Small intestine (tissue), 7 donors: ENCODE results near the gene NRAP. TPM values are rescaled to one million over a fixed set of nuclear protein-coding genes. Genes with fewer than 3 reads are reported as not detected.

Experiments used
- DNase-seq, 2 donors: peaks; one replicate each; pipeline versions ENCODE4 v3.0.0 to v3.0.0-alpha.2; 2013
- FAIRE-seq: peaks from 2 replicates; lab custom pipeline; 2012; peaks lifted over from hg19 to GRCh38; lab: Jason Lieb, UNC
- H3K27ac ChIP-seq, 3 donors: one replicate each; pipeline ENCODE4 v1.5.1; 2013; ENCODE audit warnings: low read length in 2 of 3, mild to moderate bottlenecking in 2 of 3, control low read depth in 1 of 3, inconsistent platforms in 1 of 3, low read depth in 1 of 3, moderate library complexity in 1 of 3
- H3K27me3 ChIP-seq, 3 donors: one replicate each; pipeline ENCODE4 v1.6.1; 2013; ENCODE audit warnings: low read length in 3 of 3, inconsistent platforms in 1 of 3; ENCODE audit not compliant: control insufficient read depth in 3 of 3, insufficient read depth in 3 of 3
- H3K36me3 ChIP-seq, 3 donors: one replicate each; pipeline ENCODE4 v1.6.1; 2013; ENCODE audit warnings: low read length in 3 of 3, inconsistent platforms in 1 of 3, low read depth in 1 of 3, mild to moderate bottlenecking in 1 of 3, moderate library complexity in 1 of 3; ENCODE audit not compliant: control insufficient read depth in 3 of 3, insufficient read depth in 2 of 3
- H3K4me1 ChIP-seq, 3 donors: one replicate each; pipeline ENCODE4 v1.6.1; 2013; ENCODE audit warnings: low read length in 2 of 3, inconsistent platforms in 1 of 3, low read depth in 1 of 3, mild to moderate bottlenecking in 1 of 3, moderate library complexity in 1 of 3; ENCODE audit not compliant: control insufficient read depth in 3 of 3, insufficient read depth in 2 of 3
- H3K4me3 ChIP-seq, 3 donors: one replicate each; pipeline ENCODE4 v1.5.1; 2013; ENCODE audit warnings: low read length in 3 of 3, control low read depth in 1 of 3, inconsistent platforms in 1 of 3, low read depth in 1 of 3, mild to moderate bottlenecking in 1 of 3, moderate library complexity in 1 of 3
- H3K9me3 ChIP-seq, 2 donors: one replicate each; pipeline ENCODE4 v1.6.1; 2013; ENCODE audit warnings: low read depth in 1 of 2, low read length in 1 of 2; ENCODE audit not compliant: control insufficient read depth in 2 of 2, insufficient read depth in 1 of 2
- WGBS, 3 donors: extraction: QIAGEN DNeasy Blood & Tissue Kit; methylation state at CpG; one replicate each; pipeline ENCODE4 v1.1.7; 2013; 5-methylcytosine and 5-hydroxymethylcytosine counted together
- polyA plus RNA-seq, 4 donors: library from polyadenylated mRNA; stranded (reverse) in 3 of 4; unstranded in 1 of 4; fragments of 200-250 nt in 3 of 4; fragments of 120-200 nt in 1 of 4; gene quantifications; one replicate each; pipeline versions ENCODE4 v1.2.1 to v1.2.3, GENCODE V29; 2013
- donor health status: healthy with polysubstance abuse.
- donor health status: control.
- donor health status: control.
- donor health status: Bipolar disorder and iron deficiency.
- donor health status: healthy.

NRAP gene
- polyA plus RNA-seq, 4 donors, result 0.03 to 2.2 (median 0.18) TPM

DNA sequence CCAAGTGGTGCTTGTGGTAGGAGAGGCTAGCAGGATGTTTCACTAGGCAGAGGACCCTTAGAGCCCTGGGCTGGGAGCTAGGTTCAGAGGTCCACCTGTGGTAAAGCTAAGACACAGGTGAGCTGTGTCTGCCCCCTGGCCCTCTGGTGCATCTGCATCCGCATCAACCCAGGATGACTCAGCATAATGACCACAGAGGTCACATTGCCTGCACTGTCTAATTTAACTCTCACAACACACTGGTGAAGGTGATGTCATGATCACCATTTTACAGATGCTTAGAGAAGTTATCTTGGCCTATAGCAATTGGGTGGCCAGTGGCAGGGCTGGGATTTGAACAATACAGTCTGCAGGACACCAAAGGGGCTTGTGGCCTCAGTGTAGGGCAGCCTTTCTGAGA, 77.9 kb downstream of the NRAP start:
- Histone ChIP-seq H3K9me3 (no peaks in the 10 kb centered on the region), H3K27me3 (no peaks in the 10 kb centered on the region), H3K27ac (no peak overlapping the region), H3K4me3 (no peak overlapping the region), H3K36me3 (peaks cover 0 to 41% (median 0%) of the 10 kb centered on the region in 3 donors), H3K4me1 (no peaks in the 10 kb centered on the region)
- WGBS, 3 donors, result 53 to 68% (median 56%) methylated on average over 1 of the region's 1 CpG
- no peak for FAIRE-seq
- DNase-seq, result no peak

DNA sequence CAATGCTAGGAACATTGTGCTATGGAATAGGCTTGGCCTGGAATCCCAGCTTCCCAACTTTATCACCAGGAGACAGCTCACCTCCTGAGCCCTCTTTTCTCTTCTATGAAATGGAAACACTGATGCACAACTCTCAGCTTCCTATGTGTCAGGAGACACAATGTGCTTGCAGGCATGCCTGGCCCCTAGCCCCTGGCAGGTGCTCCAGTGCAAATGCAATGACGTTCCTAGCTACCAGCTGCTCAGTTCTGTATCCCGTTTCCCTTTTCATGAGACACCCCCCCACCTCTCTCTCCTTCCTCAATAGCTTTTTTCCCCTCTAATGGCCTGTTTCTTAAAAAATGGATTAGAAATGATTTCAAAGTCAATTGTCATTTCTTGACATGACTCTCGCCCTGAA, 80.3 kb downstream of the NRAP start:
- H3K4me3 ChIP-seq, result no peak overlapping the region
- H3K27ac ChIP-seq, result no peak overlapping the region
- DNase-seq (no peak), FAIRE-seq (no peak)
- H3K4me1 ChIP-seq, result no peaks in the 10 kb centered on the region
- H3K36me3 ChIP-seq, result peaks cover 0 to 33% (median 0%) of the 10 kb centered on the region in 3 donors
- H3K27me3 ChIP-seq, result no peaks in the 10 kb centered on the region
- WGBS, 3 donors, result 64 to 77% (median 71%) methylated on average over 3 of the region's 3 CpGs
- no peaks in the 10 kb centered on the region for H3K9me3 ChIP-seq

DNA sequence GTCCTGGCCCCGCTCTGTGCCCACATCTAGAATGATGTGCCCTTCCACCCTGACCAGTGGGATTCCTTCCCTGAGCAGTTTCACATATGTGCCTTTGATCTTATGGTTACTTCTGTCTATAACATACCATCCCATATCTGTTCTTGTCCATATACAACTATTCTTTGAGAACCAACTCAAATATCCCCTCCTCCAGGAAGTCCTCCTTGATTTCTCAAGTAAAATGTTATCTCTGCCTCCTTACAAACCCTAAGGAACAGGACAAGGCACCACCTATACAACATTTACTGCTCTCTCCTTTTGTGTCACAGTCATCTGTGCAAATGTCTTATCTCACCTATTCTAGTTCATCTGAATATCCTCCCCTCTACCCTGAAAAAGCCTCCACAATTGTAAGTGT, 82.7 kb downstream of the NRAP start:
- H3K36me3 ChIP-seq, result peaks cover 0 to 21% (median 0%) of the 10 kb centered on the region in 3 donors
- H3K4me1 ChIP-seq, result no peaks in the 10 kb centered on the region
- DNase-seq, result no peak
- 85 to 100% (median 94%) methylated on average over 1 of the region's 1 CpG for WGBS, 3 donors
- H3K4me3 ChIP-seq, result no peak overlapping the region
- no peak overlapping the region for H3K27ac ChIP-seq
- no peaks in the 10 kb centered on the region for H3K27me3 ChIP-seq
- H3K9me3 ChIP-seq, result no peaks in the 10 kb centered on the region
- no peak for FAIRE-seq

GRCh38 chr10:113578773-113579172, 85.1 kb downstream of the NRAP start:
- H3K27ac ChIP-seq, result no peak overlapping the region
- no peaks in the 10 kb centered on the region for H3K4me1 ChIP-seq
- no peak for FAIRE-seq
- DNase-seq, result no peak
- no peaks in the 10 kb centered on the region for H3K27me3 ChIP-seq
- H3K4me3 ChIP-seq, result no peak overlapping the region
- peaks cover 0 to 21% (median 0%) of the 10 kb centered on the region in 3 donors for H3K36me3 ChIP-seq
- 79 to 85% (median 79%) methylated on average over 1 of the region's 1 CpG for WGBS, 3 donors
- no peaks in the 10 kb centered on the region for H3K9me3 ChIP-seq

GRCh38 chr10:113576852-113577251, 87.0 kb downstream of the NRAP start:
- Histone ChIP-seq H3K36me3 (peaks cover 0 to 22% (median 0%) of the 10 kb centered on the region in 3 donors), H3K4me1 (no peaks in the 10 kb centered on the region), H3K4me3 (no peak overlapping the region), H3K27ac (no peak overlapping the region), H3K27me3 (no peaks in the 10 kb centered on the region), H3K9me3 (no peaks in the 10 kb centered on the region)
- FAIRE-seq, result no peak
- DNase-seq, result peak in 1 of 2 donors; percentile 24
- WGBS, 3 donors, result 69 to 78% (median 73%) methylated on average over 4 of the region's 4 CpGs

DNA sequence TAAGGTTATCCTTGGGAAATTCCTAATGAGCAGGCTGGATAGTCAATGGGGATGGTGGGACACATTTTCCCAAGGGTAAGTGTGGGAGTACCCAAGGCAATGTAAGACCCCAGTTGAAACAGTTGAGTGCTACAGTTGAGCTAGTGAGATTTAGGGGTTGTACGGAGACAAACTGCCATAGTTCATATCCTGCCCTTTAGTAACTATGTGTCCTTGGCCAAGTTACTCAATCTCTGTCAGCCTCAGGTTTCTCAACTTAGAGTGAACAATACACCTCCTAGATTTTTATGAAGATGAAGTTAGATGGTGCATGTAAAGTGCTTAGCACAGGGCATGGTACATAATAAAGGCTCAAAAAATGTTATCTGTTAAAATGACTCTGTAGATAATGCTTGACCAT, 90.5 kb downstream of the NRAP start:
- H3K27me3 ChIP-seq, result no peaks in the 10 kb centered on the region

DNA sequence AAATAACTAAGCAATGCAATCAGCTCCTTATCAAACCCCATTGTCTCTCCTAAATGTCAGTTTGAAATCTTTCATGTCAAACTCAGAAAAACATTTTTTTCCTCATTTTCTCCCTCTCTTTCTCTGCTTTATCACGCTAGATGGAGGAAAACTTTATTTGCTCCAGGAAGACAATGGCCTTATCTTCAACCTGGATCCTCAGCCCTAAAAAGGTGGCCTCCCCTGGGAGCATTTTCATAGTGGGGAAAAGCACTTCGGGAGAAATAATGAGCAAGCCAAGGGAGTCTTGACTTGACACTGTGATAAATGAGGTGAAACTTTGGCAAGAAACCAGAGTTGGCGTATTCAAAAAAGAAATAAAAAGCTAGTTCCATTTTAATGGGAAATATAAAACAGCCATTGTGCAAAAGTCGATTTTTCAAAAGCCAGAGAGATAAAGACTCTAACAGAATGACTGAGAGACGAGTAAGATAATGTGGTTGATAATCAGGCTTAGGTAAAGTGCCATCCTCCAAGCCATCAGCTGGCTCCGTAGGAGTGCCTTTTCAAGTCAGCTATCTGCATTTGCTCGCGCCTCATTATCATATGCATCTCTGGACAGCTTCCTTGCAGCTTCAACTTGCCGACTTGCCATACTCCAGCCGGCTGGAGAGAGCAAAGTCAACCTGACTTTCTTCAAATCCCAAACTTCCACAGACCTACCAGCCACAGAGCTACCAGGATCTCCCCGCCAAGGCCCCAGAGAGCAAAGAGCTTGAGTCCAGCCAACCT, 91.1 kb downstream of the NRAP start:
- Histone ChIP-seq H3K4me3 (no peak overlapping the region), H3K27me3 (no peaks in the 10 kb centered on the region), H3K27ac (no peak overlapping the region), H3K36me3 (peaks cover 0 to 26% (median 0%) of the 10 kb centered on the region in 3 donors), H3K4me1 (no peaks in the 10 kb centered on the region), H3K9me3 (no peaks in the 10 kb centered on the region)
- FAIRE-seq (no peak), DNase-seq (no peak)
- 52 to 58% (median 53%) methylated on average over 11 of the region's 11 CpGs for WGBS, 3 donors

More for the DNA sequence above, 90.5 kb downstream of the NRAP start:
- DNase-seq (no peak), FAIRE-seq (no peak)
- Histone ChIP-seq H3K36me3 (peaks cover 0 to 24% (median 0%) of the 10 kb centered on the region in 3 donors), H3K27ac (no peak overlapping the region), H3K4me1 (no peaks in the 10 kb centered on the region), H3K9me3 (no peaks in the 10 kb centered on the region), H3K4me3 (no peak overlapping the region)
- WGBS, 3 donors, result 81 to 91% (median 89%) methylated on average over 1 of the region's 1 CpG

DNA sequence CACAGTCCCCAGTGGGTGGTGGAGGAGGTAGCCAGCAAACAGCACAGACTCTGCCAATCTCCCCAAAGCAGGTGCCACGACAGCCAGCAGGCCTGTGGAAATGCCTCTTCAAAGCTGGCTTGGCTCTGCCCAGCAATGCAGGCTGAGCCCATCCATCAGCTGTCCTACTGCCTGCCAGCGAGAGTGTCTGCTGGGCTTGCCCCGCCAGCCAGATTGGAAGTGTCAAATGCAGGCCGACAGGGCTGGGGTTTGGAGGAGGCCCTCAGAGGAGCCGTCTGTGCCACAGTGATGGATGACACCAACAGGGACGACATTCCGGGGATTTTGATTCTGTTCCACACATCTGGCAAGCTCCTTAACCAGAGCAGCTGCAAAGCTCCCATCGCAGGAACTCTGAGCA, 94.3 kb downstream of the NRAP start:
- Histone ChIP-seq H3K4me1 (no peaks in the 10 kb centered on the region), H3K27ac (no peak overlapping the region), H3K27me3 (no peaks in the 10 kb centered on the region), H3K36me3 (peaks cover 0 to 25% (median 0%) of the 10 kb centered on the region in 3 donors), H3K4me3 (no peak overlapping the region), H3K9me3 (no peaks in the 10 kb centered on the region)
- FAIRE-seq, result no peak
- WGBS, 3 donors, result 56 to 89% (median 81%) methylated on average over 8 of the region's 8 CpGs
- no peak for DNase-seq
